H7 (cell line): ENCODE measurements around the gene ERICH6B. TPM values are rescaled to one million over a fixed set of nuclear protein-coding genes. Genes with fewer than 3 reads are reported as not detected.

Source experiments
- DNase-seq: peaks from one replicate; pipeline ENCODE4 v3.0.0; 2012
- H3K27me3 ChIP-seq: 2 replicates; pipeline ENCODE4 v1.6.0; 2011; ENCODE audit warnings: mild to moderate bottlenecking, low read length; ENCODE audit not compliant: control insufficient read depth, insufficient read depth
- H3K36me3 ChIP-seq: replicated peaks from 2 replicates; pipeline ENCODE4 v1.5.1; 2011; ENCODE audit warnings: low read length; ENCODE audit not compliant: control insufficient read depth, insufficient read depth
- H3K4me3 ChIP-seq: 2 replicates; pipeline ENCODE4 v1.5.1; 2011; ENCODE audit warnings: low read depth, mild to moderate bottlenecking, control low read depth, low read length, moderate library complexity; ENCODE audit not compliant: insufficient read depth
- total RNA-seq: library from RNA; depleted of rRNA; stranded (reverse); fragments of >200 nt; shearing (Covaris generic); gene quantifications from 2 replicates; pipeline ENCODE4 v1.2.3, GENCODE V29; 2014

ERICH6B gene
- total RNA-seq, 1 experiment from 2014 or later, result not detected

GRCh38 chr13:45626731-45627374 lies 11.3 kb upstream of the ERICH6B start:
- no peaks in the 10 kb centered on the region for H3K27me3 ChIP-seq
- no peaks in the 10 kb centered on the region for H3K36me3 ChIP-seq
- DNase-seq, result no peak
- H3K4me3 ChIP-seq, result no peak overlapping the region

GRCh38 chr13:45623516-45624090 lies 8.1 kb upstream of the ERICH6B start:
- H3K4me3 ChIP-seq, result no peak overlapping the region
- no peaks in the 10 kb centered on the region for H3K36me3 ChIP-seq
- DNase-seq, result no peak
- H3K27me3 ChIP-seq, result no peaks in the 10 kb centered on the region

GRCh38 chr13:45621950-45622349 lies 6.4 kb upstream of the ERICH6B start:
- Histone ChIP-seq H3K4me3 (no peak overlapping the region), H3K36me3 (no peaks in the 10 kb centered on the region), H3K27me3 (no peaks in the 10 kb centered on the region)
- DNase-seq, result no peak

- Histone ChIP-seq H3K4me3 (no peak overlapping the region), H3K27me3 (no peaks in the 10 kb centered on the region), H3K36me3 (no peaks in the 10 kb centered on the region)
- DNase-seq, result no peak
Observed at GRCh38 chr13:45607931-45608330, 7.6 kb downstream of the ERICH6B start.

- no peak overlapping the region for H3K4me3 ChIP-seq
- H3K27me3 ChIP-seq, result no peaks in the 10 kb centered on the region
- H3K36me3 ChIP-seq, result no peaks in the 10 kb centered on the region
- no peak for DNase-seq
Observed at GRCh38 chr13:45604892-45605291, 10.6 kb downstream of the ERICH6B start.

- no peaks in the 10 kb centered on the region for H3K36me3 ChIP-seq
- H3K4me3 ChIP-seq, result no peak overlapping the region
- no peak for DNase-seq
- H3K27me3 ChIP-seq, result no peaks in the 10 kb centered on the region
Observed at GRCh38 chr13:45603338-45603737, 12.2 kb downstream of the ERICH6B start.

GRCh38 chr13:45602183-45603170 lies 13.1 kb downstream of the ERICH6B start:
- Histone ChIP-seq H3K27me3 (no peaks in the 10 kb centered on the region), H3K4me3 (no peak overlapping the region), H3K36me3 (no peaks in the 10 kb centered on the region)
- no peak for DNase-seq

- DNase-seq, result no peak
- Histone ChIP-seq H3K36me3 (no peaks in the 10 kb centered on the region), H3K27me3 (peaks cover under 1% of the 10 kb centered on the region; the same call in 1 of the 2 replicates), H3K4me3 (no peak overlapping the region)
Observed at GRCh38 chr13:45601680-45602079, 13.9 kb downstream of the ERICH6B start.

- Histone ChIP-seq H3K4me3 (no peak overlapping the region), H3K27me3 (peaks cover 2% of the 10 kb centered on the region; the same call in 1 of the 2 replicates), H3K36me3 (no peaks in the 10 kb centered on the region)
- DNase-seq, result no peak
Observed at GRCh38 chr13:45598597-45598996, 16.9 kb downstream of the ERICH6B start.

GRCh38 chr13:45596800-45597475 lies 18.6 kb downstream of the ERICH6B start:
- no peaks in the 10 kb centered on the region for H3K36me3 ChIP-seq

GRCh38 chr13:45595965-45596364 lies 19.6 kb downstream of the ERICH6B start:
- H3K27me3 ChIP-seq, result peaks cover 2% of the 10 kb centered on the region; the same call in 1 of the 2 replicates
- no peak for DNase-seq
- no peak overlapping the region for H3K4me3 ChIP-seq
- H3K36me3 ChIP-seq, result no peaks in the 10 kb centered on the region

More at GRCh38 chr13:45596800-45597475, 18.6 kb downstream of the ERICH6B start:
- no peak for DNase-seq
- Histone ChIP-seq H3K27me3 (peaks cover 2% of the 10 kb centered on the region; the same call in 1 of the 2 replicates), H3K4me3 (no peak overlapping the region)

GRCh38 chr13:45594764-45595163 lies 20.8 kb downstream of the ERICH6B start:
- no peak for DNase-seq
- H3K27me3 ChIP-seq, result peaks cover 2% of the 10 kb centered on the region; the same call in 1 of the 2 replicates
- no peaks in the 10 kb centered on the region for H3K36me3 ChIP-seq
- H3K4me3 ChIP-seq, result no peak overlapping the region

GRCh38 chr13:45594227-45594626 lies 21.3 kb downstream of the ERICH6B start:
- DNase-seq, result no peak
- Histone ChIP-seq H3K4me3 (no peak overlapping the region), H3K27me3 (peaks cover 2% of the 10 kb centered on the region; the same call in 1 of the 2 replicates), H3K36me3 (no peaks in the 10 kb centered on the region)

- no peak for DNase-seq
- H3K4me3 ChIP-seq, result no peak overlapping the region
- peaks cover 2% of the 10 kb centered on the region; the same call in 1 of the 2 replicates for H3K27me3 ChIP-seq
Observed at GRCh38 chr13:45592758-45593157, 22.8 kb downstream of the ERICH6B start.

More at GRCh38 chr13:45592758-45593157, 22.8 kb downstream of the ERICH6B start:
- H3K36me3 ChIP-seq, result no peaks in the 10 kb centered on the region
